HG03097 (cell line): ENCODE data around the gene SEMA5B.

ENCODE experiments used
- ATAC-seq: cut with Tn5 transposase; IDR thresholded peaks from one replicate; pipeline ENCODE4 v1.9.1; 2021; ENCODE audit not compliant: unreplicated experiment, low FRiP score

SEMA5B gene

DNA sequence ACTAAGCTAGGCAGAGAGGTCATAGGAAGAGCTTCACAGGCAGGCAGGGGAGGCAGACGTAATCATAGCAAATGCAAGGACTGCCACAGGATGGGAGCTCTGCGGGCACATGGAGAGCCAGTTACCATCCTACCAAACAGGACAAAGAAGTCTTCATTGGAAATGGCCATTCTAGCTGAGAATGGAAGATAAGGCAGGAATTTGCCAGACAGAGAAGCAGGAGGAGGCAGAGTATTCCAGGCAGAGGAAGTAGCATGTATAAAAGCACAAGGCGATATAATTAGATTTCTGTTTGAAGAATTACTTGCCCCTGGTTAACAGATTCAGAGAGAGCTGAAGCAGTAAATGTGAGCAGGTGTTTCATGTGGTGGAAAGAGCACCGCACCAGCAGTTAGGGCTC, 3.5 kb upstream of the SEMA5B start:
- no peak for ATAC-seq

DNA sequence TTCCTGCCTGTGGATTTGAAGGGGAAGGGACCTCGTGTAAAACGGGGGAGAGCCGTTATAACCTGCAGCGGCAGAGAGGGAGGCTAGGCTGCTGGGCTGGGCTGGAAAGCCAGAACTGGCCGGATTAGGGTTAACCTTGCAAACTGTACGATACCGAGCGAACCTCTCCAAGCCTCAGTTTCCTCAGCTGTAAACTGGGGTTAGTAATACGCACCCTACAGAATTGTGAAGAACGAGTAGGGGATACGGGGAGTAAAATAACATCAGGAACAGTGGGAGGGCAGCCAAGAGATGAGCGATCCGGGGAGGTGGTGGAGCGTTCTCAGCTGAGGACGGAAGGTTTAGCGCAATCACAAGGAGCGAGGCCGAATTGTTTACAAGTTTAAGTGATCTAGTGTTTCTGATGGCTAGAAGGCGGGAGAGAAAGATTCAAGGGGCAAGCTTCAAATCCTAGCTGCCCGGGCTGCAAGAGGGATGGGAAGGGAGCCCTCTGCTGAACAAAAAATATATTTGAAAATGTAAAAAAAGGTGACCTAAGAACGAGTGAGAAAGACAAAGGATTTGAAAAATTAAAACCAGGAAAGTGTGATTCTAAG, 768 bp upstream of the SEMA5B start:
- ATAC-seq, result no peak

DNA sequence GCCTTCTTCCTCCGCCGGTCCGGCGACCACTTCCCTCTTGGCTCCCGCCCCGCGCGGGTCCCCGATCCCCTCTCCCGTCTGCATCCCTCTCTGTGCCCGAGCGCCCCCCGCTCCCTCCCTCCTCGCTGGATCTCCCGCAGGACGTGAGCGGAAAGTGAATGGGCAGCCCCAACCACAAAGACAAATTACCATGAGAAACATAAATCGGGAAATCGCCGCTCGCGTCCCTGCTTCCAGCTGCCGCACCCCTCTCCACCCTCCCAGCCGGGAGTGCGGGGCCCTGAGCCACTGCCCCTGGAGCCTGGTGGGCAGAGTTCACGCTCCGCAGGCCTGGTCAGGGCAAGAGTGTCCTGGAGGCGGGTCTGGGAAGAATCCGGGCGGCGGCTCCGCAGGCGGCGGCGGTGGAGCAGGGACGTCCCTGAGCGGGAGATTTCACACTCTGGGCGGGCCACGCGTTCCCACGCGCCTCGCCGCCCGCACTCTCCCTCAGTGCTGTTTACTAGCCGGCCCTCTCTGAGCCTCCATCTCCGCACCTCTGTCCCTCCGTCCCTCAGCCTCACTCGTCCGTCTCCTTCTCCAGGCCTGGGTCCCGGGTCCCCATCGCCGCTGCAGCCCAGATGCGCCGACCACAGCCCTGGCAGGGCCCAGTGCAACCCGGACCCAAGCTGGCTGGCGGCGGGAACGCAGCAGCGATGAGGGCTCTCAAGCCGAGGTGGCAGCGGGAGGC, 835 bp downstream of the SEMA5B start:
- no peak for ATAC-seq

DNA sequence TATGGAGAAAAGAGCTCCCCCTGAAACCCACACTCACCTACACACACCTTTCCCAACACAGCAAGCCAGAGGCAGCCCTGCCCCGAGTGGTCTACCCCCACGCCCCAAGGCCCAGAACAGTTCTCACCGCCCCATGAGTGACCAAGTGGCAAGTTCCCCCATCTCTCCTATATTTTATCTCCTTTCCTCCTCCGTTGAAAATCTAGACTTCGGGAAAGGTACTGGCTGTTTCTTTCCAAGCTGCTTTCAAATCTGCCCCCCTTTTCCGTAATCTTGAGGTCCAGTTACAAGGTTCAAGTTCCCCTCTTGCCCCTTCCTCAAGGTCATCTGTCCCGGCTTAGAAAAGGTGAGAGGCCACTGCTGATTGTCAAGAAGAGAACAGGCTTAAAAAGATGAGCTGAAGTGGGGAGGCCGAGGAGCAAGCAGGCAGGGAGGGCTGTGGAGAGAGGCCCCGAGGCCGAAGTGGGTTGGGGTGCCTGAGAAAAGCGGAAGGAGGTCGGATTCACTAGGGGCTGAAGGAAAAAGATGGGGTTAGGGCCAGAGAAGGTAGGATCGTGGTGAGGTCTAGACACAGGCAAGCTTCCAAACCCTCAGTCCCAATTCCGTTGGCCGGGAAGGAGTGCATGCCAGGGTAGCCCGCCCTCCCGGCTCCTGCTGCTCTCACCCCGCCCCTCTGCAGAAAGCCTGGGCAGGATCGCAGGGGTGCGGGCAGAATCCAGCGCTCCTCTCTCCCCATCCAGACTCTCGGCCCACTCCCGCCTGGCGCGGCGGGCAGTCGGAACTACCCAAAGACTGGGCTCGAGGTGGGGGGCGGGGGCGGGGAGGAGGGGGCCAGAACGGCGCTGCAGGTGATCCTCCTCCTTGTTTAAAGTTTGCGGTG, 1.7 kb downstream of the SEMA5B start:
- ATAC-seq, result no peak

DNA sequence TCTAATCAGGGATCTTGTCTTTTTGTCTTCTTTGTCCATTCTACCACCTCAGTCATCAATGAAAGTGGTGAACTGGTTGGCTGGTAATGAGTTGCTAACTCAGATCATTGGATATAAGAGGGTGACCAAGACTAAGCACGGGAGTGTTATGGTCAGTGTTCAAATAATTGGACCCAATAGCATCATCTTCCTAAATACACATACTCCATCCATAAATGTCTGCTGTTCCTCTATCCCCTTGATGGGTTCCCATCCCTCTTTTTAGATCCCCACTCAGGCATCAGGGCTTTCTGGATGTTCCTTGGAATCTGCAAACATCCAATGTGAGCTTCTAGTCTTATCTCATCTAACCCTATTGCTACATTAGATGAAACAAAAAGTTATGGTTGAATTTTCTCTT, 3.5 kb downstream of the SEMA5B start:
- no peak for ATAC-seq

DNA sequence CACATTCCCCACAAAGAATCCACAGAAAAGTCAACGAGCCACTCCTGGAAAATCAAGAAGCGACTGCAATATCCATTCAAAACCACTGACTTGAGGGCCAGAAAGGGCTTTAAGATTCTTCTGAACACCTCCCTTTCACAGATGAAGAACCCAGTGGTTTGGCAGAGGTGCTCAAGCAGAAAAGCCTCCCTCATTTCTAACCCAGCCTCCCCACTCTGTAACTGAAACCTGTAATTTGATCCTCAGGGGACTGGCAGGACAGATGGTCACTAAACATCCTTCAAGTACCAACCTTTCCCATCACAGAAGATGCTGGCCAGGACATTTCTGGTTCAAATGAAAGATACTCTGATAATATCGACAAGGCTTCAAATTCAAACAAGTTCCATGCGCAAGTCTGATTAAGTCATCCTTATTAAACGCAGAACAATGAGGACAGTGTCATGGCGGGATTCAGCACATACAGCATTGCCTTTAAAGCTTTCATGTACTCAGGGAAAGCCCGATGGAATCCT, 5.5 kb downstream of the SEMA5B start:
- ATAC-seq, result no peak

DNA sequence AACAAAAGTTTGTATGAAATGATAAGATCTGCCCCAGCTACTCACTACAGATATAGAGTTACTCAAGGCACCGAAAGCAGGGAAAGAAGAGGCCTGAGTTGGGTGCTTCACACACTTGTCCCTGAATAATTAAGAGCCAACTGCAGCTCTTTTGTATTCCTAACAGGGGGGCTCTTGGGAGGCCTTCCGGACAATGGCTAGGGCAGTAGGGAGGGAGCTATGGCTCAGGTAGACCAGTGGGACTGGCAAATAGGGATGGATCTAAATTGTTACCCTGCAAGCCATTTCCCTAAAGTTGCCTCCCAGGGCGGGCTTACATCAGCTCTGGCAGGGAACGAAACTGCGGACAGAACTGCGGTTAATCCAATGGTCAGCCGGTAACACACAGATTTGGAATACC, 6.2 kb downstream of the SEMA5B start:
- ATAC-seq, result no peak

DNA sequence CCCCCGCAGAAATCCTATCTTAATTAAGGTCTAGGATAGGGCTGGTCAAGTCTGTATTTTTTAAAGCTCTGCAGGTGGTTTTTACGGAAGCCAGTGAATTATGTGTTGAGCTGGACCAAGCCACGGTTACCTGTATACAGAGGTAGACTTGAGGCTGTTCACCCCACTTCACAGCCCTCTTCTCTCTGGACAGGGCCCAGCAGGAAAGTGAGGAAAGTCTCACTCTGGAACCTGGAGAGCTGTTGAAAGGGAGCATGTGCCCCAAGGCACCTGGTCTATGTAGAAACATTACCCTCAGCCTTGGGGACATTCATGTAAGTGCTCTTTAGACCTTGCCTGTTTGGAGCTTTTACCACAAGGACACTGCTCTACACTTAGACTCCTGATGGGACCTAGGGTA, 6.9 kb downstream of the SEMA5B start:
- no peak for ATAC-seq

DNA sequence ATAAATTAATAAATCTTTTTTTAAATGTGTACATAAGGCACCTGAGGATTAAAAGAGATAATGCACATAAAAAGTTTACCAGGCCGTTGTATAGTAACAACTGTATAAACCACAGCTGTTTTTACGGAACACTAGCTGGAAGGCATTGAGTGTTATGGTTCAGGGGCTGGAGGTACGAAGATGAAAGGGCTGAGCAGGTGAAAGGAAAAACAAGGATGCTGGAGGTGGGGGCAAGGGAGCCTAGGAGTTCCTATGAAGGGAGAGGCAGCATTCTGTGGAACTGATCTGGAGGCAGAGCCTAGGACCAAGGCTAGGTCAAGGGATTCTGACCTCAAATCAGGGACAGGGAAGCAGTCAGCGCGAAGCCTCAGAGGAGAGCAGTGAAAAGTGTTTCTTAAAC, 8.0 kb downstream of the SEMA5B start:
- no peak for ATAC-seq

DNA sequence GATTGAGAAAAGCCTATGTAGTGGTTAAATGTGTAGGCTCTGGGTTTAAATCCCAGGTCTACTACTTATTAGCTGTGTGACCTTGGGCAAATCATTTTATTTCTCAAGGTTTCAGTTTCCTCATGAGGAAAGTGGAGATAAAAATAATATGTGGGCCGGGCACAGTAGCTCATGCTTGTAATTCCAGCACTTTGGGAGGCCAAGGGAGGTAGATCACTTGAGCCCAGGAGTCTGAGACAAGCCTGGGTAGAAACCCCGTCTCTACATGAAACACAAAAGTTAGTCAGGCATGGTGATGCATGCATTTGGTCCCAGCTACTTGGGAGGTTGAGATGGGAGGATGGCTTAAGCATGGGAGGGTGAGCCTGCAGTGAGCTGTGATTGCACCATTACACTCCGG, 8.4 kb downstream of the SEMA5B start:
- ATAC-seq, result no peak

DNA sequence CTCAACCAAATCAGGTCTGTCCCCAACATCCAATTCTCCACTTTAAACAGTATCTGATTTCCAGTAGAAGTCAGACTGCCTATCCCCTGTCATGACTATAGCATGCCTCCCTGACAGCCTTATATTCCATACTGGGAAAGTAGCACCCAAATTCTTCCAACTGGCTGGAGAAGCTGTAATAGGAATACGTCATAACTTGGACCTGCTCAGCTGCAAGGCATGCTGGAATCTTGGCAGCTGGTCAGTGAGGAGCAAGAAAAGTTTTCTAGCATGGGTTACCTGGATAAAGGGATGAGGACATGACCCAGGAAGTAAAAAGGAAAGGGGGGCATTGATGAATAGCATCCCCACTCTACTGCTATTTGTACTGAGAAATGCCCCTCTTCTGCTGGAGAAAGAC, 8.9 kb downstream of the SEMA5B start:
- no peak for ATAC-seq

DNA sequence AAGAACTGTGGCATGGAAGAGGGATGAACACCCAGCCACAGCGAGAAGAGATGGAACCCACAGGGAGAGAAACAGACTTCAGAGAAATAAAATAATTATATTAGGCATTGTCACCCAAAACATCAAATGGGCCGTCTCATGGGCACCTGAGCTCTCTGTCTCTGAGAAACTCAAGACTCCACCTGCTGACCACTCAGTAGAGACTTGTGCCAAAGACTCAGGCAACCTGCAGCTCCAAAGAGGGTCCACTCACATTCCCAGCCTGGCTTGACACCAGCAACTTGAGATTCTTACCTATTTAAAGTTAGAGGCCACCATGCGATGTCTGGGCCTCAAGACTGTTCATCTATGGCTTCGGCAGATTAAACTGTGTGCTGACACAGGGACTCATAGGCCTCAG, 12.0 kb downstream of the SEMA5B start:
- ATAC-seq, result no peak

DNA sequence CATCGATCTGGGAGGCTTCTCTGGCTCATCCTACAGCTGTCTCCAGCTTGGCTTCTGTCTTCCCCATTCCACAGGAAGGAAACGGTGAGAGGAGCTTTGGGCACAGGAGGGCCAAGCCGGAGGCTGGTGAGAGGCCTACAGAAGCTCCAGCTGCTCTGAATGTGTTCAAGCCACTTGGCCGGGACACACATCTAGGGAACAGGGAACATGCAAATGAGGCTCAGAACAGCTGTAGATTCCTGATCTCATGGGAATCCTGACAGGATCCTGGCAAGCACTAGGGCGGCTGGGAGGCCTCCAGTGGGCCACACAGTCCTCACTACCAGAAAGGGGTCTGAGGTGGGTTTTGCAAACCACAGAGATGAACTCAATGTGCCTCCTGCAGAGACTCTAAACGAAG, 13.7 kb downstream of the SEMA5B start:
- ATAC-seq, result no peak

DNA sequence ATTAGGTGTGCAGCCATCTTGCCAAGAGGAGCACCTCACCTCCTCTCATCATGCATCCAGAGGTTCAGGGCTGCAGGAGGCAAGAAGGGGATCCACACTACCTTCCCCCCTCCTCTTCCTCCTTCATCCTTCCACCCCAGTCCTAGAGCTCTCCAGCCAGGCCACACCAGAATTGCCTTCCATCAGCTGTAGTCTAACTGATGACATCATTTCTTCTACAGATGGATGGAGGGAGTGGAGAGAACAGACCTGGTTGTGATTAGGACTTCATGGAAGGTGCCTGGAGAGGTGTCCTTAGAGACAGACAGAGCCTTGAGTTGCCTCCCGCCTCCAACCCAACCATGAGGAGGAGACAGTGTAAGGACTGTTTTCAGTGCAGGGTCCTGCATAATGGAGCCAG, 14.9 kb downstream of the SEMA5B start:
- ATAC-seq, result no peak

DNA sequence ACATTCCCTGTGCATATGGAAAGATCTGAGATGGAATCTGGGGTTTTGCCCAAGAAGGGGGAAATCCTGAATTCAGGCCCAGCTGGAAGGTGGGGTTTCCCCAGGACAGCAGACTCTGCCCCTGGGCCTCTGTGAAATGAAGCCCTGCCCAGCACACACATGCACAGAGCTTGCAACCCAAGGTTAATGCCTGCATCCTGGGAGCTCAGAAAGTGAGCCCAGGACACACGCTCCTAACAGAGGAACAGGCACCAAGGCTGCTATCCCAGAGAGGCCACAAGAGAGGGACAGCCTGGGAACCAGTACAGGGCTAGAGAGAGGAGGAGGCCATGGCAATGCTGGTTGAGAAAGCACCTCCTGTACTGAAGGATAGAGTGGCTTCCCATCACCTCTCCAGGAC, 16.1 kb downstream of the SEMA5B start:
- no peak for ATAC-seq

DNA sequence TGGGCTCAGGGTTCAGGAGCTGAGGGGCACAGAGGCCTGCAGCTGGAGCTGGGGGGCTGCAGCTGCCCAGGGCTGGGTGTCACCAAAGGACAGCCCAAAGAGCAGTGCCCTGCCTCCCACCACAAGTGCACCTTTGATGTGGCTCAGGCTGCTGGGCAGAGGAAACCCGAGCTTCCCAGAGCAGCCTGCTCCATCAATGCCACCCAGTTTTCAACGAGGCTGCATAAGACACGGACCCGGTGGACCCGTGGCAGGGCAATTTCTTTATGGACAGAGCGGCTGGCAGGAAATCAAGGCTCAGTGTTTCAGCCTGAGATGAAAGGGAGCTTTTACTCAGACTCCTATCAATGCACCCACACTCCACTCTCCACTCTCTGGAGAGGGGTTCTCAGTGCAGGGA, 18.7 kb downstream of the SEMA5B start:
- no peak for ATAC-seq

DNA sequence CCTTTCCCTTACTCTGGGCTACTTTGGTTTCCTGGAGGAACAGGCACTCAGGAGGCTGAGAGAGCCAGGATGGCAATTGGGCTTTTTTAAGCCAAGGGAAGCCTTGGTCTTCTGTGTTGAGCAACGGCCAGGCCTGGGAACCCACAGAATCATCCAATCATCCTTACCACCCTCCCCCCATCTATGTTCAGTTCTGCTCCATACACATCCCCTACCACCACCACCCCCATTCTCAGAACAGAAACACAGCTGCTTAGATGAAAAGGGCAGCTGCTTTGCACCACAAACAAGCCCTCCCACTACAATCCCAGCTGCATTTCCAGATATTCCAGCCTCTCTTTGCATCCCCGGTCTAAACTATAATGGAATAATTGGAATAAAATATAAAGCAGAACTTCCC, 21.0 kb downstream of the SEMA5B start:
- ATAC-seq, result no peak

DNA sequence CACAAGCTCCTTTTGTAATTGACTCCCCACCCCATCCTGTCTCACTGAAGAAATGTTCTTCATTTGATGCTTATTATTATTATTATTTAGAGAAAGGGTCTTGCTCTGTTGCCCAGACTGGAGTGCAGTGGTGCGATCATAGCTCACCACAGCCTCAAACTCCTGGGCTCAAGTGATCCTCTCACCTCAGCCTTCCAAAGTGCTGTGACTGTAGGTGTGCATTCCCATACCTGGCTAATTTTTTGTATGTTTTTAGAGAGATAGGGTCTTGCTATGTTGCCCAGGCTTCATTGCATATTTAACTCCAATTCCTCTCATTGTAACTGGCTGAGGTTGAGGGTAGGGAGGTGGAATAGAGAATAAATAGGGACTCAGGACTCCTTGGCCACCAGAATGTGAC, 22.3 kb downstream of the SEMA5B start:
- no peak for ATAC-seq

DNA sequence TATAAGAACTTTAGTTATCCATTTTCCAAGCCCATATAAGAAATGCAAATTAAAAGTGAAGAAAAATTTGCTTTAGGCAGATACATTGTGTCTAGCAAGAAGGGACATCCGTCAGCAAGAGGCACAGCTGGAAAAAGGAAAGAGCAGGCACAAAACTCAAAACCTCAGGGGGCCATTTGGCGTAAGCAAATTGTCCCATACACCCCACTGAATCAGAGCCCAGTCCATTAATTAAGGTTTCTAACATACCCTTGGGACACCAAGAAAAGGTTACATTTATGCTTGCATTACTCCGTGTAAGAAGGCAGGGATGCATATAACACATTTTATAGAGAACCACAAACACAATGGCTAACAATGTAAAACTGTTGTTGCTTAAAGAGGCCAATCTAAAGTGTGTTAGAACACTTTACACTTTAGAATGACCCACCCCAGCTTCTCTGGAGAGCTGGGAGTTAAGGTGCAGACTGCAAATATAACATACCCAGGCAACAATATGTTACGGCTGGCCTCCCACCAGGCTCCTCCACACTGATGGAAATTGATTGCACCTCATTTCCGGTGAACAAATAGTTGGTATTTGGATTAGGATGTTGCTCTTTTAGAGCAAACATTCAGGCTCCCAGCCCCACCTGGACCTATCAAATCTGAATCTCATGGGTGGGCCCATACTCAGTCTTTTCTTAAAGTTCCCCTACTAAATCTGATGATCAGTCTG, 23.2 kb downstream of the SEMA5B start:
- no peak for ATAC-seq

DNA sequence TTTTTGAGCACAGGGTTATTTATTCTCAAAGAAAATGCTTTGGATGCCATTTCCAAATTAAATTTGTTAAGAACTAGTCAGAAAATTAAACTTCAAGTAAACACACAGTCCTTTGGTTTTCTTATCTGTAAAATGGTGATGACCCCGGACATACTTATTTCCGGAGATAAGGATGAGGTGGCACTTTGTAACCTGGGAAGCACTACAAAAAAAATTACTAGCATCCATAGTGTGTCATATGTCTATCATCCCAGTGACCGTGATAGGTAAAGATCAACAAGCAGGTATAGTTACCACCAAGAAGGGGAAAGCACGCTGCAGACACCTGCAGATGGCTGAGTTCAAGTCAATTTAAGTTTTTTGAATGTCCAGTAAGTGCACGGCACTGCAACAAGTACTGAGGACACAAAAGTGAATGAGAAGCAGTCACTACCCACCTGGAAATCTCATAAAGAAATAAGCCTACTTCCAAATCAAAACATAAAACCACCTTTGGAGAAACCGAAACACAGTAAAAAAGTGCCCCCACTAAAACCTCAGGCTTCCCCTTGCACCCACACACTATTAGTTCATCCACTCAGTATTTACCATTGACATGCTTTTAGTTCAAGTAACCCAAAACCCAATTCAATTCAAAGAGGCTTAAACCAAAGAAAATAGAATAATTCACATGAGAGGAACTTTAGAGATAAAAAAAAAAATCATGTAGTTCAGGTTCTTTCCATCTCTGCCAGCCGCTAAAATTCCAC, 24.6 kb downstream of the SEMA5B start:
- ATAC-seq, result no peak
